Prostate gland (tissue), 2 donors: ENCODE measurements around the gene BCL7C. TPM values are rescaled to one million over a fixed set of nuclear protein-coding genes. Genes with fewer than 3 reads are reported as not detected.

Source experiments
- DNase-seq: peaks from one replicate; pipeline ENCODE4 v3.0.0-alpha.2; 2019; ENCODE audit warnings: low spot score
- H3K27ac ChIP-seq, 2 donors: fragments of 200-600 bp; sonication (generic); 2 replicates each; pipeline ENCODE4 v1.5.1; 2017 to 2019
- H3K27me3 ChIP-seq: fragments of 200-600 bp; sonication (generic); replicated peaks from 2 replicates; pipeline ENCODE4 v1.5.1; 2019; ENCODE audit not compliant: insufficient read depth
- H3K36me3 ChIP-seq, 2 donors: fragments of 200-600 bp; sonication (generic); 1 replicate in 1 of 2; 2 replicates in 1 of 2; pipeline versions ENCODE4 v1.5.1 to v1.8.1; 2017 to 2019
- H3K4me1 ChIP-seq: fragments of 200-600 bp; sonication (generic); replicated peaks from 2 replicates; pipeline ENCODE4 v1.5.1; 2019
- H3K4me3 ChIP-seq, 2 donors: fragments of 200-600 bp; sonication (generic); 2 replicates each; pipeline ENCODE4 v1.5.1; 2017 to 2019
- H3K9me3 ChIP-seq: fragments of 200-600 bp; sonication (generic); 2 replicates; pipeline ENCODE4 v1.5.1; 2017
- POLR2A ChIP-seq: fragments of 450-650 bp; IDR thresholded peaks from one replicate; pipeline ENCODE4 v1.6.1; 2016; ENCODE audit warnings: antibody characterized with exemption, mild to moderate bottlenecking
- POLR2AphosphoS5 ChIP-seq: sonication (generic); formaldehyde crosslinking; IDR thresholded peaks from one replicate; pipeline ENCODE4 v1.6.1; 2017; ENCODE audit warnings: antibody characterized with exemption
- WGBS: methylation state at CpG from one replicate; pipeline ENCODE4 v1.1.5; 2018; 5-methylcytosine and 5-hydroxymethylcytosine counted together
- intact Hi-C: fragments of 100-400 bp; cut with DNase I; formaldehyde crosslinking; loops from one replicate; pipeline ENCODE4 v1.14.2; 2022
- microRNA counts, 2 donors: library from miRNA; unstranded; fragments of <30 nt; microRNA quantifications; one replicate each; lab custom pipeline; 2016 to 2017
- microRNA-seq: library from miRNA; unstranded; fragments of <30 nt; microRNA quantifications from one replicate; pipeline ENCODE4, GENCODE V29; 2016
- small RNA-seq, 2 donors: library from RNA; depleted of rRNA; stranded (forward); fragments of <200 nt; gene quantifications; one replicate each; pipeline ENCODE3, GENCODE V24; 2016
- total RNA-seq, 2 donors: library from RNA; depleted of rRNA; stranded (reverse); fragments of >200 nt; gene quantifications; one replicate each; pipeline ENCODE4 v1.1.0, GENCODE V29; 2016
- TF ChIP-seq, protein P1 (sequence below), 4 experiments: fragments of 200-600 bp in 2 of 4; fragments of 450-650 bp in 2 of 4; sonication (generic) in 2 of 4; IDR thresholded peaks; 1 replicate in 3 of 4; 2 replicates in 1 of 4; pipeline ENCODE4 v1.5.1; 2016 to 2019; ENCODE audit warnings: antibody characterized with exemption in 4 of 4, mild to moderate bottlenecking in 2 of 4, moderate library complexity in 2 of 4

Gene BCL7C
- total RNA-seq, 2 donors from 2014 or later = 54.2 to 54.8 TPM

DNA sequence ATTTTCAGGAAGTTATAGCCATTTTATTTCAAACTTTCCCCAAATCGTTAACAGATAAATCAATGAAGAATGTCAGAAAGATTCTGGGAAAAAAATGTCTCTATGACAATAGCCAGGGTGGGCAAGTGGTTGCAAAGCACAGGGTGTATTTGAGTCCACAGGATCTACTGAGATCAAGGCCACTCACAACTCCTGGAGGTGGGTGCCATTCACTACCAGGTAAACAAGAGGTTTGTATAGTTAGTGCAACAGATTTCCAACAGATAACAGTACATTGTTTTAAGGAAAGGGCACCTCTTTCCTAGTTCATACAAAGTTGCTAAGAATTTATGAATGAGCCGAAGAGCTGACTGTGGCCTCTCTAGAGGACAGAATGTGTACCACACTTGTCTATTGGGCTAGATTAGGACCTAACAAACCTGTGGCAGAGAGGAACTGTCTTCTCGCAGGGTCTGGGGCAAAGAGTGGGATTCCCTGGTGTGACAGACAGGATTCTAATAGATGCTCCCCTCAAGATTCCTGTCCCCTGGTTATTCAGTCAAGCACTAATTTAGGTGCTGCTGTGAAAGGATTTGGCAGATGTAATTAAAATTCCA, 54.9 kb downstream of the BCL7C start:
- H3K4me1 ChIP-seq = no peaks in the 10 kb centered on the region
- no peak for DNase-seq
- no peaks in the 10 kb centered on the region for H3K36me3 ChIP-seq
- intact Hi-C loops = no loop called here
- no peak overlapping the region for H3K4me3 ChIP-seq
- no peak overlapping the region for H3K27ac ChIP-seq
- 75% methylated on average over 3 of the region's 3 CpGs for whole genome bisulfite sequencing
- TF ChIP-seq, protein P1, sequence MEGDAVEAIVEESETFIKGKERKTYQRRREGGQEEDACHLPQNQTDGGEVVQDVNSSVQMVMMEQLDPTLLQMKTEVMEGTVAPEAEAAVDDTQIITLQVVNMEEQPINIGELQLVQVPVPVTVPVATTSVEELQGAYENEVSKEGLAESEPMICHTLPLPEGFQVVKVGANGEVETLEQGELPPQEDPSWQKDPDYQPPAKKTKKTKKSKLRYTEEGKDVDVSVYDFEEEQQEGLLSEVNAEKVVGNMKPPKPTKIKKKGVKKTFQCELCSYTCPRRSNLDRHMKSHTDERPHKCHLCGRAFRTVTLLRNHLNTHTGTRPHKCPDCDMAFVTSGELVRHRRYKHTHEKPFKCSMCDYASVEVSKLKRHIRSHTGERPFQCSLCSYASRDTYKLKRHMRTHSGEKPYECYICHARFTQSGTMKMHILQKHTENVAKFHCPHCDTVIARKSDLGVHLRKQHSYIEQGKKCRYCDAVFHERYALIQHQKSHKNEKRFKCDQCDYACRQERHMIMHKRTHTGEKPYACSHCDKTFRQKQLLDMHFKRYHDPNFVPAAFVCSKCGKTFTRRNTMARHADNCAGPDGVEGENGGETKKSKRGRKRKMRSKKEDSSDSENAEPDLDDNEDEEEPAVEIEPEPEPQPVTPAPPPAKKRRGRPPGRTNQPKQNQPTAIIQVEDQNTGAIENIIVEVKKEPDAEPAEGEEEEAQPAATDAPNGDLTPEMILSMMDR (IDR thresholded peaks at IDR 0.05) = no peak
- TF ChIP-seq POLR2A = no peak
- no peak for TF ChIP-seq POLR2AphosphoS5
- no peaks in the 10 kb centered on the region for H3K27me3 ChIP-seq
- H3K9me3 ChIP-seq = no peaks in the 10 kb centered on the region

DNA sequence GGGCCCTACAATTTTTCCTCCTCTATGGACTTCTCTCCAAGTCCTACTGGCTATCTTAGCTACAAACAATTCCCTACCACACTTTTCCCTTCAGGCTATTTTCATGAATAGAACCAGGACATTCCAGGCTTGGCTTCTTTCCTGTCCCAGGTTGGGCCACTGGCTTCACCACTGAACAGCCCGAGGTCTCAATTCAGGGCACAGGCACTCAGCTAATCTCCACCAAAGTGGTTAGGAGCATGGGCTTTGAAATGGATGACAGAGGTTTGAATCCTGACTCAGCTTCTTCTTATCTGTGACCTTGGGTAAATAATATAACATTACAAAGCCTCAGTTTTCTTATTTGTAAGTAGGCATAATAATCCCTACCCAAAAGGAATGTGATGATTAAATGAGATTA, 56.0 kb downstream of the BCL7C start:
- intact Hi-C loops = no loop called here
- 71% methylated on average over 1 of the region's 1 CpG for WGBS
- TF ChIP-seq POLR2A = no peak
- no peak for TF ChIP-seq POLR2AphosphoS5
- Histone ChIP-seq H3K4me1 (no peaks in the 10 kb centered on the region), H3K36me3 (no peaks in the 10 kb centered on the region), H3K4me3 (no peak overlapping the region), H3K27me3 (no peaks in the 10 kb centered on the region), H3K27ac (no peak overlapping the region), H3K9me3 (no peaks in the 10 kb centered on the region)
- DNase-seq = no peak

MicroRNA genes within 50 kb of the gene (microRNA counts, 767-probe panel; counts per million panel counts)
- 1,117 to 2,180 counts per million in 2 donors for microRNA hsa-miR-762 (lab: Ali Mortazavi, UCI)

Small RNA genes within 50 kb of the gene (microRNA-seq; reads per million reads assigned to microRNA genes)
- gene MIR4519 (not detected), gene MIR762 (not detected)

Small RNA genes within 50 kb of the gene (small RNA-seq; reads per million reads assigned to genes)
- 0 reads per million in 2 donors for gene MIR4519
- gene MIR762 = 0 reads per million in 2 donors

Other genes starting within 250 kb of the BCL7C start
- 10 to 100 TPM; 37.5 to 66.7 TPM for gene PRR14, start 243.1 kb downstream of the BCL7C start, total RNA-seq
- 100 to 1,000 TPM in 1 of 2 donors, 10 to 100 TPM in 1; 49.0 to 106 TPM for gene FBRS, start 235.6 kb downstream of the BCL7C start, total RNA-seq
- 10 to 100 TPM; 42.8 to 79.0 TPM for gene SRCAP, start 194.9 kb downstream of the BCL7C start, total RNA-seq
- 10 to 100 TPM; 37.2 to 45.2 TPM for gene PHKG2, start 145.7 kb downstream of the BCL7C start, total RNA-seq
- 10 to 100 TPM in 1 of 2 donors, 1 to 10 TPM in 1; 3.1 to 13.2 TPM for gene CFAP119, start 132.0 kb downstream of the BCL7C start, total RNA-seq
- gene RNF40, start 131.8 kb downstream of the BCL7C start, total RNA-seq = 100 to 1,000 TPM in 1 of 2 donors, 10 to 100 TPM in 1; 89.9 to 113 TPM
- 10 to 100 TPM; 17.9 to 24.0 TPM for gene ZNF629, start 106.9 kb downstream of the BCL7C start, total RNA-seq
- gene CTF1, start 2.5 kb upstream of the BCL7C start, total RNA-seq = 10 to 100 TPM in 1 of 2 donors, 1 to 10 TPM in 1; 9.8 to 13.9 TPM
- gene FBXL19, start 29.5 kb upstream of the BCL7C start, total RNA-seq = 100 to 1,000 TPM in 1 of 2 donors, 10 to 100 TPM in 1; 23.5 to 125 TPM
- gene ORAI3, start 55.0 kb upstream of the BCL7C start, total RNA-seq = 100 to 1,000 TPM in 1 of 2 donors, 10 to 100 TPM in 1; 74.6 to 114 TPM
- gene SETD1A, start 63.7 kb upstream of the BCL7C start, total RNA-seq = 10 to 100 TPM in 1 of 2 donors, 1 to 10 TPM in 1; 10.0 to 29.1 TPM
- gene HSD3B7, start 91.1 kb upstream of the BCL7C start, total RNA-seq = 10 to 100 TPM; 10.3 to 10.7 TPM
- gene STX1B, start 116.6 kb upstream of the BCL7C start, total RNA-seq = under 1 TPM; 0.36 to 0.91 TPM
- 10 to 100 TPM; 40.7 to 51.7 TPM for gene STX4, start 139.5 kb upstream of the BCL7C start, total RNA-seq
- gene ZNF668, start 180.2 kb upstream of the BCL7C start, total RNA-seq = 10 to 100 TPM; 15.6 to 21.4 TPM
- 10 to 100 TPM; 26.3 to 33.7 TPM for gene ZNF646, start 180.3 kb upstream of the BCL7C start, total RNA-seq
- 1 to 10 TPM; 2.5 TPM for gene PRSS53, start 194.9 kb upstream of the BCL7C start, total RNA-seq
- gene VKORC1, start 200.7 kb upstream of the BCL7C start, total RNA-seq = 100 to 1,000 TPM; 106 to 175 TPM
- 10 to 100 TPM; 78.5 to 80.6 TPM for gene BCKDK, start 214.3 kb upstream of the BCL7C start, total RNA-seq
- gene KAT8, start 223.6 kb upstream of the BCL7C start, total RNA-seq = 100 to 1,000 TPM in 1 of 2 donors, 10 to 100 TPM in 1; 92.6 to 115 TPM
- 100 to 1,000 TPM in 1 of 2 donors, 10 to 100 TPM in 1; 29.9 to 118 TPM for gene PRSS8, start 241.7 kb upstream of the BCL7C start, total RNA-seq